ENCODE results near the gene ACVR2B.

The ACVR2B gene

DNA sequence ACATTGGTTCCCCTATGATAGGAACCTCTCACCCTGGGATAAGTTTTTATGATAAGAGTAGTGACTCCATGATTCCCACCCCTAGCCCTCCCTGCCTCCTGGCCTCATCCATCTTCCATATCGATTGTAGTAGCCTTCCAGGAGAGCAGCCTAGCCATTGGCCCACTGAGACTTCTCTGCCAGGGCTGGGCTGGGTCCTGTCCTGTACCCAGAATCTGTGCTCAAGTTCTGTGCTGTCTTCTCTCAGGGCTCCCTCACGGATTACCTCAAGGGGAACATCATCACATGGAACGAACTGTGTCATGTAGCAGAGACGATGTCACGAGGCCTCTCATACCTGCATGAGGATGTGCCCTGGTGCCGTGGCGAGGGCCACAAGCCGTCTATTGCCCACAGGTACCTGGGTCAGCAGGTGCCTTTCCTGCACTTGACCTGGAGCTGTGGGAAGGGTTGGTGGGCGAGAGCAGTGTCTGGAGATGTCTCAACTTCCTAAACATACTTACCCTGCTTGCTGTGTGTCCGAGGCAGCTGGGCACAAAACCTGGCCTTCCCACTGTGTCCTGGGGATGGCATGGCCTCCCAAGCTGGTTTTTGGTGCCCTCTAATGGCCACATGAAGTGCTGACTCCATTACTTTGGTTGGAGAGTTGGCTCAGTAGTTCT, 25.9 kb downstream of the ACVR2B start (continued):
- TF ChIP-seq, protein P1, sequence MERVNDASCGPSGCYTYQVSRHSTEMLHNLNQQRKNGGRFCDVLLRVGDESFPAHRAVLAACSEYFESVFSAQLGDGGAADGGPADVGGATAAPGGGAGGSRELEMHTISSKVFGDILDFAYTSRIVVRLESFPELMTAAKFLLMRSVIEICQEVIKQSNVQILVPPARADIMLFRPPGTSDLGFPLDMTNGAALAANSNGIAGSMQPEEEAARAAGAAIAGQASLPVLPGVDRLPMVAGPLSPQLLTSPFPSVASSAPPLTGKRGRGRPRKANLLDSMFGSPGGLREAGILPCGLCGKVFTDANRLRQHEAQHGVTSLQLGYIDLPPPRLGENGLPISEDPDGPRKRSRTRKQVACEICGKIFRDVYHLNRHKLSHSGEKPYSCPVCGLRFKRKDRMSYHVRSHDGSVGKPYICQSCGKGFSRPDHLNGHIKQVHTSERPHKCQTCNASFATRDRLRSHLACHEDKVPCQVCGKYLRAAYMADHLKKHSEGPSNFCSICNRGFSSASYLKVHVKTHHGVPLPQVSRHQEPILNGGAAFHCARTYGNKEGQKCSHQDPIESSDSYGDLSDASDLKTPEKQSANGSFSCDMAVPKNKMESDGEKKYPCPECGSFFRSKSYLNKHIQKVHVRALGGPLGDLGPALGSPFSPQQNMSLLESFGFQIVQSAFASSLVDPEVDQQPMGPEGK (CRISPR knock-in tag; IDR thresholded peaks at IDR 0.05; ENCODE audit: borderline replicate concordance): no peak
- TF ChIP-seq ZNF8 (CRISPR knock-in tag; IDR thresholded peaks at IDR 0.05) (no peak), ISL1 (CRISPR knock-in tag; IDR thresholded peaks at IDR 0.05) (no peak), ZFP3 (CRISPR knock-in tag; IDR thresholded peaks at IDR 0.05) (no peak)
- TF ChIP-seq, protein P2, sequence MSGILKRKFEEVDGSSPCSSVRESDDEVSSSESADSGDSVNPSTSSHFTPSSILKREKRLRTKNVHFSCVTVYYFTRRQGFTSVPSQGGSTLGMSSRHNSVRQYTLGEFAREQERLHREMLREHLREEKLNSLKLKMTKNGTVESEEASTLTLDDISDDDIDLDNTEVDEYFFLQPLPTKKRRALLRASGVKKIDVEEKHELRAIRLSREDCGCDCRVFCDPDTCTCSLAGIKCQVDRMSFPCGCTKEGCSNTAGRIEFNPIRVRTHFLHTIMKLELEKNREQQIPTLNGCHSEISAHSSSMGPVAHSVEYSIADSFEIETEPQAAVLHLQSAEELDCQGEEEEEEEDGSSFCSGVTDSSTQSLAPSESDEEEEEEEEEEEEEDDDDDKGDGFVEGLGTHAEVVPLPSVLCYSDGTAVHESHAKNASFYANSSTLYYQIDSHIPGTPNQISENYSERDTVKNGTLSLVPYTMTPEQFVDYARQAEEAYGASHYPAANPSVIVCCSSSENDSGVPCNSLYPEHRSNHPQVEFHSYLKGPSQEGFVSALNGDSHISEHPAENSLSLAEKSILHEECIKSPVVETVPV (CRISPR knock-in tag; IDR thresholded peaks at IDR 0.05): no peak

DNA sequence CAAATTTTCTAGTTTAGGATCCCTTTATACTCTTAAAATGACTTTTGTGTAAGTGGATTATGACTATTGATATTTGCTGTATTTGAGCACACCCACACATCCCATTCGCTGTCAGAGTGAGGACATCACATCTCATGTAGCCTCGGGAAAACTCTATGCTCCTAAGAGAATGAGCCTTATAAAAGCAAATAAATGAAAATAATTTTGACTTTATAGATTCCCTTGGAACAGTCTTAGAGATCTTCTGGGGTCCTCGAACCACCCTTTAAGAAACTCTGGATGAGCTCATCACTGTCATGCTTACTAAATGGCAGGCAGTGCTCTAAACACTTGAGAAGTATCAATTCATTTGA, 26.4 kb downstream of the ACVR2B start:
- TF ChIP-seq OSR1 (CRISPR knock-in tag; IDR thresholded peaks at IDR 0.05): no peak
- no peak for TF ChIP-seq ARNTL (CRISPR knock-in tag; IDR thresholded peaks at IDR 0.05; ENCODE audit: borderline replicate concordance, low read depth)
- TF ChIP-seq GLIS3 (CRISPR knock-in tag; IDR thresholded peaks at IDR 0.05): no peak
- TF ChIP-seq POU6F1 (CRISPR knock-in tag; IDR thresholded peaks at IDR 0.05; ENCODE audit: borderline replicate concordance, low read depth): no peak
- TF ChIP-seq PPARA (CRISPR knock-in tag; IDR thresholded peaks at IDR 0.05; ENCODE audit: borderline replicate concordance): no peak
- TF ChIP-seq, protein P3, sequence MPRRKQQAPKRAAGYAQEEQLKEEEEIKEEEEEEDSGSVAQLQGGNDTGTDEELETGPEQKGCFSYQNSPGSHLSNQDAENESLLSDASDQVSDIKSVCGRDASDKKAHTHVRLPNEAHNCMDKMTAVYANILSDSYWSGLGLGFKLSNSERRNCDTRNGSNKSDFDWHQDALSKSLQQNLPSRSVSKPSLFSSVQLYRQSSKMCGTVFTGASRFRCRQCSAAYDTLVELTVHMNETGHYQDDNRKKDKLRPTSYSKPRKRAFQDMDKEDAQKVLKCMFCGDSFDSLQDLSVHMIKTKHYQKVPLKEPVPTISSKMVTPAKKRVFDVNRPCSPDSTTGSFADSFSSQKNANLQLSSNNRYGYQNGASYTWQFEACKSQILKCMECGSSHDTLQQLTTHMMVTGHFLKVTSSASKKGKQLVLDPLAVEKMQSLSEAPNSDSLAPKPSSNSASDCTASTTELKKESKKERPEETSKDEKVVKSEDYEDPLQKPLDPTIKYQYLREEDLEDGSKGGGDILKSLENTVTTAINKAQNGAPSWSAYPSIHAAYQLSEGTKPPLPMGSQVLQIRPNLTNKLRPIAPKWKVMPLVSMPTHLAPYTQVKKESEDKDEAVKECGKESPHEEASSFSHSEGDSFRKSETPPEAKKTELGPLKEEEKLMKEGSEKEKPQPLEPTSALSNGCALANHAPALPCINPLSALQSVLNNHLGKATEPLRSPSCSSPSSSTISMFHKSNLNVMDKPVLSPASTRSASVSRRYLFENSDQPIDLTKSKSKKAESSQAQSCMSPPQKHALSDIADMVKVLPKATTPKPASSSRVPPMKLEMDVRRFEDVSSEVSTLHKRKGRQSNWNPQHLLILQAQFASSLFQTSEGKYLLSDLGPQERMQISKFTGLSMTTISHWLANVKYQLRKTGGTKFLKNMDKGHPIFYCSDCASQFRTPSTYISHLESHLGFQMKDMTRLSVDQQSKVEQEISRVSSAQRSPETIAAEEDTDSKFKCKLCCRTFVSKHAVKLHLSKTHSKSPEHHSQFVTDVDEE (CRISPR knock-in tag; IDR thresholded peaks at IDR 0.05): no peak
- TF ChIP-seq CREB5 (CRISPR knock-in tag; IDR thresholded peaks at IDR 0.05; ENCODE audit: low read depth): no peak
- no peak for TF ChIP-seq ZFP3 (CRISPR knock-in tag; IDR thresholded peaks at IDR 0.05)
- ATAC-seq: no peak

GRCh38 chr3:38480930-38481329, 27.2 kb downstream of the ACVR2B start:
- no peak for ATAC-seq
- TF ChIP-seq SNAI2 (CRISPR knock-in tag; IDR thresholded peaks at IDR 0.05) (no peak), POU6F1 (CRISPR knock-in tag; IDR thresholded peaks at IDR 0.05; ENCODE audit: borderline replicate concordance, low read depth) (no peak), ESRRG (CRISPR knock-in tag; IDR thresholded peaks at IDR 0.05) (no peak), ZNF70 (CRISPR knock-in tag; IDR thresholded peaks at IDR 0.05) (no peak), OSR1 (CRISPR knock-in tag; IDR thresholded peaks at IDR 0.05) (no peak), ZC3H10 (CRISPR knock-in tag; IDR thresholded peaks at IDR 0.05) (no peak), CSDC2 (CRISPR knock-in tag; IDR thresholded peaks at IDR 0.05) (no peak), PPARA (CRISPR knock-in tag; IDR thresholded peaks at IDR 0.05; ENCODE audit: borderline replicate concordance) (no peak), ISL1 (CRISPR knock-in tag; IDR thresholded peaks at IDR 0.05) (no peak), GLIS3 (CRISPR knock-in tag; IDR thresholded peaks at IDR 0.05) (no peak), CREB5 (CRISPR knock-in tag; IDR thresholded peaks at IDR 0.05; ENCODE audit: low read depth) (no peak), ARNTL (CRISPR knock-in tag; IDR thresholded peaks at IDR 0.05; ENCODE audit: borderline replicate concordance, low read depth) (no peak), TCF4 (CRISPR knock-in tag; IDR thresholded peaks at IDR 0.05; ENCODE audit: borderline replicate concordance) (no peak), RARB (CRISPR knock-in tag; IDR thresholded peaks at IDR 0.05) (no peak), ZFP30 (CRISPR knock-in tag; IDR thresholded peaks at IDR 0.05) (no peak), TOX (CRISPR knock-in tag; IDR thresholded peaks at IDR 0.05; ENCODE audit: borderline replicate concordance) (no peak), BACH2 (CRISPR knock-in tag; IDR thresholded peaks at IDR 0.05; ENCODE audit: borderline replicate concordance) (no peak), ZNF8 (CRISPR knock-in tag; IDR thresholded peaks at IDR 0.05) (no peak)
- TF ChIP-seq, protein P3 (CRISPR knock-in tag; IDR thresholded peaks at IDR 0.05): no peak

Measured in SK-N-SH treated with all-trans-retinoic acid at 6 μM for 48 hours (cell line).